GM21786 (cell line): Measurements from ENCODE around the gene TMEM236.
"Not testable (repeated sequence)": the region's sequence is repeated elsewhere in the genome, so short reads cannot be mapped to it uniquely, and the experiment has no call there.

Experiments
- ATAC-seq: cut with Tn5 transposase; IDR thresholded peaks from one replicate; pipeline ENCODE4 v1.9.1; 2021; ENCODE audit not compliant: unreplicated experiment

Gene TMEM236

GRCh38 chr10:17751781-17752445 is at the start of gene TMEM236:
TMEM236 (plus strand) TSS chr10:17752201; CDS start chr10:17752296, 95 bp downstream.
- ATAC-seq: no peak

GRCh38 chr10:17703706-17704105 is 48.3 kb upstream of the TMEM236 start:
- ATAC-seq: no peak

GRCh38 chr10:17708821-17709220 is 43.2 kb upstream of the TMEM236 start:
- ATAC-seq: no peak

GRCh38 chr10:17709492-17709891 is 42.5 kb upstream of the TMEM236 start:
- no peak for ATAC-seq

- no peak for ATAC-seq
These were observed 41.8 kb upstream of the TMEM236 start for GRCh38 chr10:17710181-17710580.

GRCh38 chr10:17712053-17712452 is 39.9 kb upstream of the TMEM236 start:
- ATAC-seq: no peak

GRCh38 chr10:17712717-17713471 is 39.1 kb upstream of the TMEM236 start:
- ATAC-seq: no peak

- ATAC-seq: no peak
These were observed 38.2 kb upstream of the TMEM236 start for GRCh38 chr10:17713758-17714157.

- ATAC-seq: no peak
These were observed 35.8 kb upstream of the TMEM236 start for GRCh38 chr10:17716161-17716560.

GRCh38 chr10:17722317-17723014 is 29.5 kb upstream of the TMEM236 start:
- not testable (repeated sequence) for ATAC-seq

- ATAC-seq: no peak
These were observed 26.3 kb upstream of the TMEM236 start for GRCh38 chr10:17725703-17726102.

GRCh38 chr10:17729630-17730029 is 22.4 kb upstream of the TMEM236 start:
- ATAC-seq: no peak

GRCh38 chr10:17730667-17731066 is 21.3 kb upstream of the TMEM236 start:
- ATAC-seq: no peak

- no peak for ATAC-seq
These were observed 20.5 kb upstream of the TMEM236 start for GRCh38 chr10:17731331-17732020.

GRCh38 chr10:17733620-17734019 is 18.4 kb upstream of the TMEM236 start:
- no peak for ATAC-seq

- ATAC-seq: no peak
These were observed 17.4 kb upstream of the TMEM236 start for GRCh38 chr10:17734432-17735080.

- no peak for ATAC-seq
These were observed 16.6 kb upstream of the TMEM236 start for GRCh38 chr10:17735166-17735941.

- ATAC-seq: no peak
These were observed 15.8 kb upstream of the TMEM236 start for GRCh38 chr10:17736223-17736622.

- no peak for ATAC-seq
These were observed 14.7 kb upstream of the TMEM236 start for GRCh38 chr10:17737027-17737965.
